ENCODE measurements around the gene MPDU1.

Gene MPDU1

DNA sequence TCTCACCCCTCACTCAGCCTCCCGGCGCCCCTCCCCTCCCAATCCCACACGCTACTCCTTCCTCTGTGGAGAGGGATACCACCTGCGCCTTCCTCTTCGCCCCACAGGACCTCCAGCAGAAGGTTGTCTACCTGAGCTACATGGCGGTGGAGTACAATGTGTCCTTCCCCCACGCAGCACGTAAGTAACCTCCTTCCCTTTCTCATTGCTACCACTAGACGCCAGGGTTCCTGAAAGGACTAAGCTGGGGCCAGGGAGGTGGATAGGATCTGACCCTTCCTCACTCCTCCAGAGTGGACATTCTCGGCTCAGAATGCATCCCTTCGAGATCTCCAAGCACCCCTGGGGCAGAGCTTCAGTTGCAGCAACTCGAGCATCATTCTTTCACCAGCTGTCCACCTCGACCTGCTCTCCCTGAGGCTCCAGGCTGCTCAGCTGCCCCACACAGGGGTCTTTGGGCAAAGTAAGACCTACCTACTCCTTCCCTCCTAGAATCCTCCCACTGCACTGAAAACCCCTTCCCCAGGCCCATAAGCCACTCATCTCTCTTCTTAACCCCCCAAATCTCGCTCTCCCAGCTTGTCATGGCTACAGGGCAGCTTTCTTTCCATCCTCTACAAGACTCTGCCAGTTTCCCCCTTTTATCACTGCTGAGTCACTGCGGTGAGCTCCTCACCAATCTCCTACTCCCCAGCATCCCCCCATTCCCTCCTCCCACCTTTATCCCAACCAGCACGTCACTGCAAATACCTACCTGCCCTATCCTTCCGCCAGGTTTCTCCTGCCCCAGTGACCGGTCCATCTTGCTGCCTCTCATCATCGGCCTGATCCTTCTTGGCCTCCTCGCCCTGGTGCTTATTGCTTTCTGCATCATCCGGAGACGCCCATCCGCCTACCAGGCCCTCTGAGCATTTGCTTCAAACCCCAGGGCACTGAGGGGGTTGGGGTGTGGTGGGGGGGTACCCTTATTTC, 2.8 kb upstream of the MPDU1 start:
- Mint-ChIP-seq H3K4me1 (ENCODE audit: low read depth in 2 of 2) (peaks cover 43 to 53% of the 10 kb centered on the region in 2 donors), H3K36me3 (ENCODE audit: insufficient read depth) (peaks cover 66% of the 10 kb centered on the region), H3K27ac (peak overlapping the region; percentile 14 to 94), H3K9me3 (no peaks in the 10 kb centered on the region), H3K27me3 (no peaks in the 10 kb centered on the region), H3K4me3 (peak overlapping the region in 1 of 2 donors; percentile 64)
- ATAC-seq (replicated peaks) = no peak
- no peak for DNase-seq

DNA sequence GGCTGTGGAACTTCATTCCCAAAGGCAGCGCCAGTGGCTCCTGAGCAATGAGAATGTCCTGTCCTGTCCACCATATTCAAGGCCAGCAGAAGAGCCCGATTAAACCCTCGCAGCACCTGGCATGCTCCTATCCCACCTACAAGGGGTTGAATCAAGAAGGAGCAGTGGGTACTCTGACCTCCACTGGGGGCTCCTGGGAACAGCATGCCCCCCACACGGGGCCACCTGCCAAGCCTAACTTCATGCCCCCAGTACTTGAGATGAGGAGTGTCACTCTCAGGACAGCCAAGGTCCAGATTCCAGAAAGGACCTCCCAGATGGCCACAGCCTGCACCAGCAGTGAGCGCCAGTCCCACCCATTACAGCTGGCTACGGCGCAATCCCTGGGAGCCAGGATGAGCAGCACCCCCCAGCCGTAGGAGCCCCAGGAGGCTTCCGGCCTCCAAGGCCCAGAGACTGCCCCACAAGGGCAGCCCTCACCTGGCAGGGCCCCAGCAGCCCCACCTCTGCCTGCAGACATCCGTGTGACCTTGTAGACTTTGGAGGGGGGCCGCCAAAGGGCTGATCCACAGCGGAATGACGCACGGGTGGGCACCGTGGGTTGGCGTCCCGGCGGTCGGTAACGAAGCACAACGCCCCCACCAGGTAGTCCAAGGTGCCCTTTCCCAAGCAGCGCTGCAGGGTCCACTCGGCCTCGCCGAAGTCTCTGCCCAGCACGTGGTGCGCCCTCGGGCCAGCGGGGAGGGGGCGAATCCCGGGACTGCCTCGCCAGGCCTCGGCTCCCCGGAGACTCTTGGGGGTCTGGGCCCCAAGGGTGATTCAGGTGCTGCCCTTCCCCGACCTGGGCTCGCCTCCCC, 1.0 kb upstream of the MPDU1 start:
- no peak for DNase-seq
- no peak for ATAC-seq (replicated peaks)
- Mint-ChIP-seq H3K27me3 (no peaks in the 10 kb centered on the region), H3K4me1 (ENCODE audit: low read depth in 2 of 2) (peaks cover 36 to 43% of the 10 kb centered on the region in 2 donors), H3K4me3 (peak overlapping the region; percentile 92), H3K27ac (peak overlapping the region; percentile 92 to 96), H3K36me3 (ENCODE audit: insufficient read depth) (peaks cover 50% of the 10 kb centered on the region), H3K9me3 (no peaks in the 10 kb centered on the region)

DNA sequence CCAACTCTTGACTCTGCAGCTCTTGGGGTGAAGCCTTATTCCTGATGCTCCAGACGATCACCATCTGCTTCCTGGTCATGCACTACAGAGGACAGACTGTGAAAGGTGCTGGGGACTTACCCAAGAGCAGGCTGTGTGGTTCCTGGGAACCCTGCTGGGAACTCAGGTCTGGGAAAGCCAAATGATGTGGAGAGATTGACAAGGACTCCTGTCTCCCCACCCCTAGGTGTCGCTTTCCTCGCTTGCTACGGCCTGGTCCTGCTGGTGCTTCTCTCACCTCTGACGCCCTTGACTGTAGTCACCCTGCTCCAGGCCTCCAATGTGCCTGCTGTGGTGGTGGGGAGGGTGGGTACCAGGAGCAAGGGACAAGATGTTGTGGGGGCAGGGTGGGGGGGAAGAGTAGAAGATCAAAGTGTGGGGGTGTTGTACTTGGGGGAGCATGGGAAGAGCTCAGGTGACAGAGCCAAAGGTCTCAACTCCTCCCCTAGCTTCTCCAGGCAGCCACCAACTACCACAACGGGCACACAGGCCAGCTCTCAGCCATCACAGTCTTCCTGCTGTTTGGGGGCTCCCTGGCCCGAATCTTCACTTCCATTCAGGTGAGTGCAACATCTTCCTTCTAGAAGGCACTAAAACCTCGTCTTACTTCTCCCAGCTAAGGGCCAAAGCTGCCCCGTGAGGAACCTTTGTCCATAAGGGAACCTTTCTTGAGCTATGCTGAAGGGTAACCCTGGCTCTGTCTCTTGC, 3.2 kb downstream of the MPDU1 start:
- Mint-ChIP-seq H3K27me3 (no peaks in the 10 kb centered on the region), H3K27ac (no peak overlapping the region), H3K36me3 (ENCODE audit: insufficient read depth) (peaks cover 42% of the 10 kb centered on the region), H3K9me3 (no peaks in the 10 kb centered on the region), H3K4me1 (ENCODE audit: low read depth in 2 of 2) (peaks cover 20 to 22% of the 10 kb centered on the region in 2 donors), H3K4me3 (no peak overlapping the region)
- ATAC-seq (replicated peaks) = no peak
- DNase-seq = no peak

DNA sequence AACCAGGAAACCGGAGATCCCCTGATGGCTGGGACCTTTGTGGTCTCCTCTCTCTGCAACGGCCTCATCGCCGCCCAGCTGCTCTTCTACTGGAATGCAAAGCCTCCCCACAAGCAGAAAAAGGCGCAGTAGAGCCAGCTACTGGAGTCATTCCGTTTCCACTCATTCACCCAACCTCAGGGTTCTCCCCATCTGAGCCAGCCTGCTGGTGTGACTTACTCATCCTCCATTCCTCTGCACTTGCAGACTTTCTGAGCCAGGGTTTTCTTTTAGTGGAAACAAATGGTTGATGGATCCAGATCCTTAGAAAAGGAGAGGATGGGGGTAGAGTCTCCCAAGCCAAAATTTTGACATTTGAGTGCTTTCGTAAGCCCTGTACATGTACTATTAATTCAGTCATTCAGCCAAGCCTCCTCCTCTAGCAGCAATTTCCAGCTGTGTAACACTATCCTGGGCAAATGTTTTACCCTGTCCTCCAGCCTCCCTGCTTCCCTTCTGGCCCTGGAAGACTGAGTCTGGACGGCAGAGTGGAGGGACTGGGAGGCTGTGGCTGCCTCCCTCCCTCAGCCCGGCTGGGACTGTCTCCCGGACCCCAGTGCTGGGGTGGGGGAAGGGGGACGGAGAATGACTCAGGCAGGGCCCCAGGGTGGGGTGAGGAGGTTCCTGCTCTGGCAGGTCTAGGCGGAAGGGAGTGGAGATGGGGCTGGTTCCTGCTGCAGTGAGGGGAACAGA, 3.9 kb downstream of the MPDU1 start:
- Mint-ChIP-seq H3K36me3 (ENCODE audit: insufficient read depth) (peaks cover 45% of the 10 kb centered on the region), H3K27ac (peak overlapping the region in 1 of 2 donors; percentile 59), H3K27me3 (no peaks in the 10 kb centered on the region), H3K4me1 (ENCODE audit: low read depth in 2 of 2) (peaks cover 19 to 20% of the 10 kb centered on the region in 2 donors), H3K4me3 (no peak overlapping the region), H3K9me3 (no peaks in the 10 kb centered on the region)
- no peak for DNase-seq
- no peak for ATAC-seq (replicated peaks)

DNA sequence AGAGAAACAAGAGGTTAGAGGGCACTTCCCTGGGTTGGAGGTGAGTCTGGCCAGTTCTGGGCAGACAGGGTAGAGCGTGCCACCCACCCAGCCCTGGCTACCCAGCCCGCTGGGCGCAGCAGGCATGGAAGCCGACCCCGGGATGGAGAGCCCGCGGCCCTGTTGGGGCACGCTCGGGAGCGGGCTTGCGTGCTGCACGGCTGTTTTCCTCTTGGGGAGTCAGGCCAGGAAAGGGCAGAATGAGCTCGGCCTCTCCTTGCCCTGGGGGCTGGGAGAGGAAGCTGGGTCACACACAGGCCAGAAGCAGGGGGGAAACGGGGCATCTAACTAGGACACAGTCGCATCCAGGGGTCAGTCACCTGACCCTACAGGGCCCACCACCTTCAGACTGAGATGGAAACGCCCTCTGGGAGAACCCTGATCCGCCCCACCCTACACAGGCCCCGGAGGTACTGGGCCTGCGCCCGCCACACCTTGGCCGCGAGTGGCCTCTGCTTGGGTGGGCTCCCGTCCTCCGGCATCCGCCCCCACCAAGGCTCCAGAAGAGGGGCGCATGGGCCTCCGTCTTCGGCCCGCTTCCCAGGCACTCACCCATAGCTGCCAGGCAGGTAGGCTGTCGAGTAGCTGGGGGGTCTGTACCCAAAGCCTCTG, 5.0 kb downstream of the MPDU1 start:
- Mint-ChIP-seq H3K4me1 (ENCODE audit: low read depth in 2 of 2) (peaks cover 14 to 16% of the 10 kb centered on the region in 2 donors), H3K4me3 (no peak overlapping the region), H3K27me3 (no peaks in the 10 kb centered on the region), H3K27ac (no peak overlapping the region), H3K9me3 (no peaks in the 10 kb centered on the region), H3K36me3 (ENCODE audit: insufficient read depth) (peaks cover 44% of the 10 kb centered on the region)
- no peak for DNase-seq
- no peak for ATAC-seq (replicated peaks)

GRCh38 chr17:7589204-7589868, 5.7 kb downstream of the MPDU1 start:
- H3K9me3 Mint-ChIP-seq = no peaks in the 10 kb centered on the region
- H3K4me3 Mint-ChIP-seq = no peak overlapping the region
- ATAC-seq (replicated peaks) (peak; percentile 90), DNase-seq (peak; percentile 53 to 56 (median 53))
- peaks cover 10 to 14% of the 10 kb centered on the region in 2 donors for H3K4me1 Mint-ChIP-seq (ENCODE audit: low read depth in 2 of 2)
- peaks cover 44% of the 10 kb centered on the region for H3K36me3 Mint-ChIP-seq (ENCODE audit: insufficient read depth)
- no peaks in the 10 kb centered on the region for H3K27me3 Mint-ChIP-seq
- H3K27ac Mint-ChIP-seq = no peak overlapping the region

DNA sequence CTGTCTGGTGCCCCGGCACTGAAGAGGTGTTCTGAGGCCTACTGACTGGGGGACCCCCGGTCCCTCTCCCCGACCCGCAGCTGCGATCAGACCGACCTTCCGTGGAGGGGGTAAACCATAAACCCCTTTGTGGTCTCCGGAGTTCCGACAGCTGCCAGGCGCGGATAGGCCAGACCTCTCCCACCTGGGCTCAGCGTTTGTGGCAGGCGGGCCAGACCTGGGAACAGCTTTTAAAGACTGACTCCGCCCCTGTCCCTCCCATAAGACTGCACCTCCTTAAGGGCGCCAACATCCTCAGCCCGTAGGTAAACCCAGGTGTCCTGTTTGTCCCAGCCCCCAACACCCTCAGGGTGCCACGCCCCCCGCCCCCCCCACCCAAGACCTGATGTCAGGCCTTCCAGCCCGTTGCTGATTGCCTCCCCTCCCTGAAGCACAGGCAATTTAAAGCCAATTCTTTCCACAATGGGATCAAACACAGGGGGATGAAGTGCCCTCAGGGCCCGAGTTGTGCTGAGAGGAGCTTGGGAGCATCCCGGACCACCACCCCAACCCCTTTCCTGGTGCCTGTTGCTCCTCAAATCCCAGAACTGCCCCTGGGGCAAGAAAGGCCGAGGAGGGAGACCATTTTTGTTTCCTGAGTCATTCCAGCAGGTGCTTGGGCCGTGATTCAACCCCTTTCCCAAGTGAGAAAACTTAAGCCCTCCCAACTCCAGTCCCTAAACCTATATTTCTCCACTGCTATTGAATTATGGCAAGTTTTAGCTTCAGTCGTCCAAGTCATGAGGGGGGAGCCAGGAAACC, 6.4 kb downstream of the MPDU1 start, which contains the start of gene SOX15:
TSS of gene SOX15 (minus strand) at position 204 of the 801 bp plus-strand sequence. CDS start 418 bp downstream, outside the sequence.
- no peaks in the 10 kb centered on the region for H3K27me3 Mint-ChIP-seq
- DNase-seq = no peak
- H3K27ac Mint-ChIP-seq = peak within 1 kb of the TSS; percentile 14 to 66
- no peak within 1 kb of the TSS for H3K4me3 Mint-ChIP-seq
- ATAC-seq (replicated peaks) = no peak
- H3K9me3 Mint-ChIP-seq = no peaks in the 10 kb centered on the region
- peaks cover 4 to 7% of the 10 kb centered on the region in 2 donors for H3K4me1 Mint-ChIP-seq (ENCODE audit: low read depth in 2 of 2)
- H3K36me3 Mint-ChIP-seq (ENCODE audit: insufficient read depth) = peaks cover 45% of the 10 kb centered on the region

- Mint-ChIP-seq H3K4me1 (ENCODE audit: low read depth in 2 of 2) (peaks cover 2 to 4% of the 10 kb centered on the region in 2 donors), H3K27me3 (no peaks in the 10 kb centered on the region), H3K4me3 (no peak overlapping the region), H3K36me3 (ENCODE audit: insufficient read depth) (peaks cover 50% of the 10 kb centered on the region), H3K27ac (peak overlapping the region; percentile 14 to 66), H3K9me3 (no peaks in the 10 kb centered on the region)
- DNase-seq = no peak
- ATAC-seq (replicated peaks) = no peak
Measured at GRCh38 chr17:7590743-7591142, 7.1 kb downstream of the MPDU1 start.

- DNase-seq = no peak
- peaks cover 59% of the 10 kb centered on the region for H3K36me3 Mint-ChIP-seq (ENCODE audit: insufficient read depth)
- no peaks in the 10 kb centered on the region for H3K27me3 Mint-ChIP-seq
- H3K9me3 Mint-ChIP-seq = no peaks in the 10 kb centered on the region
- H3K27ac Mint-ChIP-seq = peak overlapping the region in 1 of 2 donors; percentile 66
- ATAC-seq (replicated peaks) = no peak
- H3K4me3 Mint-ChIP-seq = no peak overlapping the region
- peaks cover 0 to 3% of the 10 kb centered on the region in 2 donors for H3K4me1 Mint-ChIP-seq (ENCODE audit: low read depth in 2 of 2)
Measured at GRCh38 chr17:7591596-7591995, 7.9 kb downstream of the MPDU1 start.

DNA sequence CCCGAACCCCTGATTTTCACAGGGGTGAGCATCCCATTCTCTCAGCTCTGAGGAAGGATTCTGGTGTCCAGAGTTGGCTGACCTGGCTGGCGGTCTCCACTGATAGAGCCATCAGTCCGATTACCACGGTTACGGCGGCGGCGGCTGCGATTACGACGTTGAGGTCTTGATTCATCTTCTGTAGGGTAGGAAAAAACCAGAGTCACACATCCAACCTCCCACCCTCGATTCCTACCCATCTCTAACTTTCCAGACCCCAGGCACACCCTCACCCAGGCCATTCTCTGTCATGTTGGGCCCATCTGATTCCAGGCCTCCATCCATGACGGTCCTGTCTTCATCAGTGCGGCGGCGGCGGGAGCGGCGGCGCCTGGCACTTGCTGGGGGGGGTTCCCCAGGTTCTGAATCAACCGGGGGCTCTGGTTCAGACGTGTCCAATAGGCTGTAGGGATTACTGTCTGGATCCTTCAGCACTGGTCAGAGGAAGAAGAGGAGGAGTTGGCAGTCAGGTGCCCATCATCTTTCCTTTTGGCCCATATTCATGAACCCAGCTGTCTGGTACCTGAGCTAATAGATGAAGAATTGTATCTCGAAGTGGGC, 8.9 kb downstream of the MPDU1 start:
- H3K36me3 Mint-ChIP-seq (ENCODE audit: insufficient read depth) = peaks cover 62% of the 10 kb centered on the region
- peak overlapping the region in 1 of 2 donors; percentile 44 for H3K27ac Mint-ChIP-seq
- no peaks in the 10 kb centered on the region for H3K27me3 Mint-ChIP-seq
- ATAC-seq (replicated peaks) = no peak
- no peak overlapping the region for H3K4me3 Mint-ChIP-seq
- peaks cover 0 to 3% of the 10 kb centered on the region in 2 donors for H3K4me1 Mint-ChIP-seq (ENCODE audit: low read depth in 2 of 2)
- H3K9me3 Mint-ChIP-seq = no peaks in the 10 kb centered on the region
- DNase-seq = no peak

DNA sequence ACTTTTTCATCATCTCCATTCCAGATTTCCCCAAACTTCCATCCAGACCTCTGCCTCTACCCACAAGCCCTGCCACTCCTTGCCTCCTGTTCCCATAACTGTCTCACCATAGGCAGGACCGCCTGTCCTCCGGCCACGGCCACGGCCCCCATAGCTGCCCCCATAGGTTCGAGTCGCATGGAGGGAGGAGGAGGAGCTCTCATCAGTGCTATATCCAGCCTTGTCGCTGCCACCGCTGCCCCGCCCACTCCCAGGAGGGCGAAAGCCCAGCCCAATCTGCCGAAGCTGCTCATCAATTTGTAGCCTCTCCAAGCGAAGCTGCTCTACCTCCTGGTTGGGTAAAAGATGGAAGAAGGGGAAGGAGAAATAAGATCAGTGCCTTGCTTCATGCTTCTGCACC, 9.6 kb downstream of the MPDU1 start:
- H3K27ac Mint-ChIP-seq = peak overlapping the region in 1 of 2 donors; percentile 29
- DNase-seq (no peak), ATAC-seq (replicated peaks) (no peak)
- H3K4me3 Mint-ChIP-seq = no peak overlapping the region
- H3K9me3 Mint-ChIP-seq = no peaks in the 10 kb centered on the region
- H3K27me3 Mint-ChIP-seq = no peaks in the 10 kb centered on the region
- H3K36me3 Mint-ChIP-seq (ENCODE audit: insufficient read depth) = peaks cover 61% of the 10 kb centered on the region
- no peaks in the 10 kb centered on the region for H3K4me1 Mint-ChIP-seq (ENCODE audit: low read depth in 2 of 2)
